Activated CD4-positive, alpha-beta T cell treated with anti-CD3 and anti-CD28 coated beads, Interleukin-2, amount 50 U/mL, for 4 hours (primary cell): ENCODE measurements around the gene SMG6.
"Not testable (repeated sequence)": the region's sequence is repeated elsewhere in the genome, so short reads cannot be mapped to it uniquely, and the experiment has no call there.

Experiments
- DNase-seq, 2 experiments: peaks; one replicate each; pipeline ENCODE4 v3.0.0-alpha.2; 2020

SMG6 gene

GRCh38 chr17:2174468-2175293 is 128.9 kb downstream of the SMG6 start:
- DNase-seq = no peak

DNA sequence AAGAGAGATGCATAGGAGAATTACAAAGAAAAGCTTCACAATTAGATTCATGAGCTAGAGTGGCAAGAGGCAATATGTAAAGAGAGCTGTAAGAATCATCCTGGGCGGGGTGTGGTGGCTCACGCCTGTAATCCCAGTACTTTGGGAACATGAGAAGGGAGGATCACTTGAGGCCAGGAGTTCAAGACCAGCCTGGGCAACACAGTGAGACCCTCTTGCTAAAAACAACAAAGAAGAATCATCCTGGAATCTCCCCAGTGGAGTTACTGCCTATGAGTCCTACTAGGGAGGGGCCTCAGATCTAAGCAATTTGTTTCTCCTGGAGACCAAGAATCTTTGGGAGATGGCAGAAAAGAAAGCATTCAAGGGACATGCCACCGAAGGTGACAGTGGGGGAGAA is 129.6 kb downstream of the SMG6 start:
- no peak for DNase-seq

DNA sequence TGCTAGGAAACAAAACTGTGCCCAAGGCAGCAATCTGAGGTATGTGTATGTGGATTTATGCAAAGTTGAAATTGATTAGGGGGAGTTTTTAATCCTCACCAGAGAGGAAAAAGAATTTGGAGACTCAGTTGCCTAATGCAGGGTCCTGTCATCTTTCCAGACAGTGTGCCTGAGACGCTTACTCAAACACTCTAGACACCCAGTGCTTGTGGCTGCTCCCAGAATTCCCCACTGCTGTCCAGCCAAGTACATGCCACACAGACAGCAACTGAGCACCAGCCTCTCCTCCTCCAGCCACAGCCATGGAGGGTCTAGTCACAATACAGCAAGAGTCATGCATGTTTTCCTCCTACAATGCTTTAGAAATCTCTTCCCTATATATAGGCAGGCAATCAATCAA is 130.6 kb downstream of the SMG6 start:
- DNase-seq = no peak

DNA sequence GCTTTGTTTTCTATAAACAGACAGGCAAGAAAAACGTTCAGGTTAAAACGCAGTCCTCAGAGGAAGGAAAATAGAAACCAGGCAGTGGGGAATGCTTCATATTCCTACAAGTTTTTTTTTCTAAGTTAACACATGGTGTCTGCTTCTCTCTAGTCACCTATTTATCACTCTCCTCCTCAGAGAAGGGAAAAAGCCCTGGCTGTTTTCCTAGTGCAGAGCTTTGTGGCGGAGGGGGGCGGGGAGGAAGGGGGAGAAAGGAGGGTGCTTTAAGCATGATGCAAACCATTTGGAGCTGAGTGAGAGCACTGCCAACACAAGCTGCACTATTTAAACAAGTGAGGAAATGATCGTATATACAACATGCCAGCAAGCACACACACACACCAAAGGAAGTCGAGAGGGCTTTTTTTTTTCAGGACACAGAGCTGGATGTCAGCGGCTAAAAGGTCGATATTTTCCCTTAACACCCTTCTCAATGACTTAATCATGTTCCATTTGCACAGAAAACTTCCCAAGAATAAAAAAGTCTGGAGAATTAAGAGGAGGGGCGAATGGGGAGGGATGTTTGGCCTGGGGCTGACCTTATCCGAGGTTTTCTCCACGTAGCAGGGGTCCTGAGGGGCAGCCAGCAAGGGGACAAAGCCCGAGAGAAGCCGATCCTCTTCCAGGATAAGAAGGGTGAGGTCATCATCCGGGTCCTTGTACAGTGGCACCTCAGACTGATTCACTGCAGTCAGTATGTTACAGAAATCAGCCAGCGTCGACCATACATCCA is 131.3 kb downstream of the SMG6 start:
- DNase-seq = no peak

DNA sequence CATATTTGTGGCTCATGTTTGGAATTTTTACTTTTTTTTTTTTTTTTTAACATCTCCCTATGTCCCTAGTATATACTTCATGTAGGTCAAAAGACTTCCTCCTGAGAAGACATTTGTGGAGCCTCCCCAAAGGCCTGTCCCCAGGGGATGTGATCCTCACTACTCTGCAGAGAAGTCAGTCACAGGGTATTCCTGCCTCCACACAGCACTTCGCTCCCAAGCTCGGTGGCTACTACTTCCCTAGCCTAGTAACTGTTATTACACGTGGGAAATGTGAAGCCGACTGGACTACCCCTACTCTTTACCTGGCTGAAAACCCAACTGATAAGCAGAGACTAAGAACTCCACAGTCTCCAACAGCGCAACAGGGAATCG is 131.9 kb downstream of the SMG6 start:
- no peak for DNase-seq

DNA sequence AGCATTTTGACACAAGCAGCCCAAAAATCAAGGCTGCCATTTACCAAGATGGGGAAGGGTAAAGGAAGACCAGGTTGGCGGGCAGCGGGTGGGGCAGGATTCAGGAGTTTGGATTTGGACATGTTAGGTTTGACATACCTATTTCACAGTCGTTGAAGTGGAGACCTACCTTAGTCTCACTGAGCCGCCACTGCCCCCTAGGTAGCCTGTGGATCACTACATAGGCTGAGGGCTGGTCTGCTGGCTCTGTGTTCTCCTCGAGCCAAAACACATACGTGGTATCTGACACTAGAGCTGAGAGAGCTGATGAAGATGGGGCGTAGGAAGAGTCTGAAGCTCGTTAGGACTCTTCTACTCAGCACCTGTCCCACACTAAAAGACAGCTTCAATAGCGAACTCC is 133.6 kb downstream of the SMG6 start:
- DNase-seq = peak in 1 of 2 experiments; percentile 4

- not testable (repeated sequence) for DNase-seq
These were observed 137.9 kb downstream of the SMG6 start for GRCh38 chr17:2165723-2166122.

DNA sequence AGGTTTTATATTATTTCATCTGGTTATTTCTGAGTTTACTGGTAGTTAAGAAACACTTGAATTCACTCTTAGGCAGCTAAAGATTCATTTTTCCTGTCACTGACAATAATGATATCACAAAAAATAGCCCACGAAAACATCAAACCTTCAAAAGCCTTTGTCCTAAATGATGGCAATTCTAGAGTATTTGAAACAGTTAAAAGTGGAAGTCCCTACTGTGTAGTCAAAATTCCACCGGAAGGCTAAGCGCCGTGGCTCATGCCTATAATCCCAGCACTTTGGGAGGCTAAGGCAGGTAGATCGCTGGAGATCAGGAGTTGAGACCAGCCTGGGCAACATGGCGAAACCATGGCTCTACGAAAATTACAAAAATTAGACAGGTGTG is 145.2 kb downstream of the SMG6 start:
- no peak for DNase-seq

- no peak for DNase-seq
These were observed 145.8 kb downstream of the SMG6 start for GRCh38 chr17:2157675-2158395.

DNA sequence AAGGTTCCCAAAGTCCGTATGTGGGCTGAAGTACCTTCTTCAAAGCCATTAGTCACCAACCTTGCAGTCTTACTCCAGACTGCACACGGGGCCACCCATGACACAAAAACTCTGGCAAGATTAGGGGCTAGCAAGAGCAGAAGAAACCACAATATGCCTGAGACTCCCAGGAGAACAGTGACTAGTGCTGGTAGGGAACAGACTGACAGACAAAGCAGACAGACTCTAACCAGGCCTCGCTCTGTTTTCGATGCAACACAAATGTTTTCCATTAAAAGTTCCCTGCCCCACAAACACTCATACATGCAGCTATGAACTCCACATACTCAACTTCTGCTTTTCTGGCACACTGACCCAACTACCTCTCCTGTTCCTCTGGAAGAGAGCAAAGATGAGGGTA is 146.5 kb downstream of the SMG6 start:
- DNase-seq = no peak

DNA sequence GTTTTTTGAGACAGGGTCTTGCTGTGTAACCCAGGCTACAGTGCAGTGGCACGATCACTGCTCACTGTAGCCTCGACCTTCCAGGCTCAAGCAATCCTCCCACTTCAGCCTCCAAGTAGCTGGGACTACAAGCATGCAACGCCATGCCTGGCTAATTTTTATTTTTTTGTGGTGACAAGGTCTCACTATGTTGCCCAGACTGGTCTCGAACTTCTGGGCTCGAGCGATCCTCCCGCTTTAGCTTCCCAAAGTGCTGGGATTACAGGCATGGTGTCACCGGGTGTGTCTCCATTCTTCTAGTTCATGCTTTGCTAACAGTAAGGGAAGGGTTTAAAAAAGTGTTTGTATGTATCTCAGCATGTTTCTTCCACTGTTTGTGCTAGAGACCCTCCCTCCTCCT is 146.9 kb downstream of the SMG6 start:
- DNase-seq = no peak

DNA sequence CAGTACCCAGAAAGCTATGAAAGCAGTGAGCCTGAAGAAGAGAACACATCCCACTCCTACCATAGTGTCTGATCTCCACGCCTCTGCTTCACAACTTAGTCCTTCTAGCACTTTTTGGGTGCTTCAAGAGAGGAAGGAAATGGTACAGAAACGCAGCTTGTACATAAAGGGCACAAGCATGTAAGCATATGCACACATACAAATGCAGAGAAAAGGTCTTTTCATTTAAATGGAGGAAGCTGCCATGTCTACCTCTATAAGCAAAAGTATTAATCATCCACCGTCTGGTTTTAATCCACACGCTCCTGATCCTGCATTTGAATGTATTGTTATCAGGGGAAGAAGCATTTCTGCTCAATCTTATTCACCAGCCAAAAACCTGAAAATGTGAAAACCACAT is 148.0 kb downstream of the SMG6 start:
- no peak for DNase-seq

GRCh38 chr17:2151358-2152033 is 152.1 kb downstream of the SMG6 start:
- DNase-seq = no peak

DNA sequence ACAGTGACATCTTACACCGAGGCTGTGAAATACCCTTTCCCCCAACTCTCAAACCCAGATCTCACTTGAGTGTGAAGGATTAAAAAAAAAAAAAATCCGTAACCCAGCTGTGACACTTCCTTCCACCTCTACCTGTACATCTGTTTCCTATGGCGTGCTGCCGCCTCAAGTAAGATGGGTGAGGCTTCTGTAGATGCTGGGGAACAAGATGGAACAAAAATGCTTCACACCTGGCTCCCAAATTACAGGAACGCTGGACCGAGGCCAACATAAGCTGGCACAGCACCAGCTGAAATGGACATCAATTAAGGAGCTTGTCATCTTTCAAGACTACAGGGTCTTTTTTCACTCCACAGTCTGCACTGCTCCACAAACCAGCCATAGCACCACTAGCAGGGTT is 152.8 kb downstream of the SMG6 start:
- no peak for DNase-seq

DNA sequence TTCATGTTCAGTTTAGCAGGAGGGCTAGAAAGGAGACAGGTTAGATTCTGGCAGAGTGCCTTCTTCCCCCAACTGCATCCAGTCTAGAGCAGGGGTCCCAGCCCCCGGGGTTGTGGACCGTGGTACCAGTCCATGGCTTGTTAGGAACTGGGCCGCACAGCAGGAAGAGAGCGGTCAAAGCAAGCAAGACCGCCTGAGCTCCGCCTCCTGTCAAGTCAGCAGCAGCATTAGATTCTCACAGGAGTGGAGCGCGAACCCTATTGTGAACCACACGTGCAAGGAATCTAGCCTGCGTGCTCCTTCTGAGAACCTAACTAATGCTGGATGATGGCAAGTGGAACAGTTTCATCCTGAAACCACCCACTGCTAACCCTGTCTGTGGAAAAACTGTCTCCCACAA is 153.7 kb downstream of the SMG6 start:
- DNase-seq = no peak

DNA sequence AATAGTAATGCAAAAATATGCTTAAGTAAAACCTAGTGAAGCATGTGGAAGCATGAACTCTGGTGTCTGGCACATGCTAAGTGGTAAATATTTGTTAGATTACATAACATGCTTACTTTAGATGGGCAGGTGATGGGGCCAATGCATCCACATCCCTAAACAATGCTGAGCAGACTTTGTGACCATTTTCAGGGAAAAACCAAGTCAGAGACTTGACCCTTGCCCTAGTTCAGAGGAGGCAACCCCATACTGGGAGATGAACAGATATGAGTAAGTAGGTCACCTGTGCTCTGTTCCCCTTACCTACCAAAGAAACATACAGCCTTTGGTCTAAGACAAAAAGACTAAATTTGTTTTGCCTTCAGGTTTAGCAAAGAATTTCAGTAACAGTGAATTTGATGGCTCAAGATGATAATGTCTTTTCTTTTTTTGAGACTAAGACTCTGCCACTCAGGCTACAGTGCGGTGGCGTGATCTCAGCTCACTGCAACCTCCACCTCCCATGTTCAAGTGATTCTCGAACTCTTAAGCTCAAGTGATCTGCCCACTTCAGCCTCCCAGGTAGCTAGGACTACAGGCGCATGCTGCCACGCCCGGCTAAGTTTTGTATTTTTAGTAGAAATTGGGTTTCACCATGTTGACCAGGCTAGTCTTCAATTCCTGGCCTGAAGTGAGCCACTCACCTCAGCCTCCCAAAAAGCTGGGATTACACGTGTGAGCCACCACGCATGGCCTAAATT is 157.3 kb downstream of the SMG6 start:
- no peak for DNase-seq

- no peak for DNase-seq
These were observed 158.9 kb downstream of the SMG6 start for GRCh38 chr17:2144701-2145100.

GRCh38 chr17:2143332-2143731 is 160.3 kb downstream of the SMG6 start:
- no peak for DNase-seq

DNA sequence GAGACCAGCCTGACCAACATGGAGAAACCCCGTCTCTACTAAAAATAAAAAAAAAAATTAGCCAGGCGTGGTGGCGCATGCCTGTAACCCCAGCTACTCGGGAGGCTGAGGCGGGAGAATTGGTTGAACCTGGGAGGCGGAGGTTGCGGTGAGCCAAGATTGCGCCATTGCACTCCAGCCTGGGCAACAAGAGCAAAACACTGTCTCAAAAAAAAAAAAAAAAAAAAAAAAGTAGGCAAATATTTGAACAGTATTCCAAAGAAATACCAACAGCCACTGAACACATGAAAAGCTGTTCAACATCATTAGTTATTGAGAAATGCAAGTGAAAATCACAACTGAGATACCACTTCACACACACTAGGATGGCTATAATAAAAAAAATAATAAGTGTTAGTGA is 160.9 kb downstream of the SMG6 start:
- not testable (repeated sequence) for DNase-seq

- DNase-seq = no peak
These were observed 162.9 kb downstream of the SMG6 start for GRCh38 chr17:2140683-2141082.

DNA sequence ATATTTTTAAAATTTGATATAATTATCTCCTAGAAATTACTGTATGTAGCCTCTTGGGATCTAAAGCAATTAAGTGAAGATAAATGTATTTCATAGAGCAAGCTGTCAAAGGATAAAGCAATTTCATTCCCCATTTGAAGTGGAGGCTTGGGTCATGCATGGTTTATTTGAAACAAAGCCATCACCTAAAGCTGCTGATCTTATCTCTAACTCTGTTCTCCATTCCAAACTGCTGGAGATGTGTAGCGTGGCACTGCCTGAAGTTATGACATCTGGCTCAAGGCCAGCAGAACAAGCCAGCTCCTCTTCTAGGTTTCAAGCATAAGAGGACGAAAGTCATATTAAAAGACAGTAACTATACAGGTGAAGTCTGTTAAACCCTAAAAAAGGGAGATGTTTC is 164.8 kb downstream of the SMG6 start:
- DNase-seq = no peak

DNA sequence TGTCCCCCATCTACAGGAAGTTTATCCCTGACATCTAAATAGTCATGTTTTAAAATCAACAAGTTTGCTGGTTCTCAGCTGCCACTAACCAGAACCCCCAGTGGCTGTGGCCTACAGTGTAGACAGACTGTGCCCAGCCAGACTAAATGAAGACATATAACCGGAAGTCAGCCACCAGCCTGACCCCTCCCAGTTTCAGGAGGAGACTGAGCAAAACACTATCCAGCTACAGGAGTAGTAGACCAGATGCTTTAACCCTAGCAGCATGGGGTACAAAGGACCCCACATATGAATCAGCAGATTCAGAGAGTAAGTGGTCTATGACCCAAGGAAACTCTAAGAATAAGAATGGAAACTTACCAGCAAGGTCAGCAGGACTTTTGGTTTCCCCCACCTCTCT is 165.3 kb downstream of the SMG6 start:
- DNase-seq = peak in 1 of 2 experiments; percentile 2
